ENCODE results near the gene NEUROD2. TPM values are rescaled to one million over a fixed set of nuclear protein-coding genes. Genes with fewer than 3 reads are reported as not detected.

NEUROD2 gene
- total and polyA plus RNA-seq, 2 of the 13 experiments (the other 11 are each of a cell fraction or from before 2014, with no cell fraction given) = not detected

DNA sequence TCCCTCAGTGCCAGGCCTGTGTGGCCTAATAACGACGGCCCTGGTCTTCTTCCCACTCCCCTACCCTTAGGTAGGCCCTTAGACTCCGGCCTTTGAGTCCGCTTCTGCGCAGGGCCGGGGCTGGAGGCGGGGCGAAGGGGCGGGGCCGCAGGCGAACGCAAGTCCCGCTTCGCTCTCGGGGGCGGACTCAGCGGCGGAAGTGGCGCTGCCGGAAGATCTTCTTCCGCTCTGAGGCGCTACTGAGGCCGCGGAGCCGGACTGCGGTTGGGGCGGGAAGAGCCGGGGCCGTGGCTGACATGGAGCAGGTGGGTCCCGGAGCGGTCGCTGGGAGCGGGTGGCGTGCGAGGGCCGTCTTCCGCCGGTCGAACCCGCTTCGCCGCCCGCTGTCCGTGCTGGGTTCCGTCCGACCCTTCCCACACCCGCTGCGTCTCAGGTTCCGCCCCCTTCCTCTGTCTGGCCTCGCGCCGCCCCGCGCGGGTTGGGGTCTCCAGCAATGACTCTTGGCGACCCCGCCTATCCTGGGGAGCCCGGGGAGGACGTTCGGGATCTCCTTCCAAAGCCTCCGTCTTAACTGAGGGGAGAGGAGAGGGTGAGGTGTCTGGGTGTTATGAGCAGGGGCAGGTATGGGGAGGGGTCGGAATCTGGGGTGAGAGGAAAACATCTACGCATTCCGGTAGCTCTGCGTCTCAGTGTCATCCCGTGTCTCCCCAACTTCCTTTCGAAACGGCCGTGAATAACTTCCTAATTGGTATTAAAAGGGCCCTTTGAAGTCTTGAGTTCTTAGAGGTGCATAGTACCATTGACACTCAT, 29.4 kb upstream of the NEUROD2 start, which contains the start of gene STARD3 (continued):
- TF ChIP-seq FOXA1 (IDR thresholded peaks at IDR 0.05) (no peak), FOXA1 (CRISPR knock-in tag; IDR thresholded peaks at IDR 0.05) (no peak; the same call in 1 of the 2 replicates), MAZ (IDR thresholded peaks at IDR 0.05; ENCODE audit: borderline replicate concordance, low read depth, low read length) (peak; percentile 31; the same call in 1 of the 2 replicates), MAZ (CRISPR knock-in tag; IDR thresholded peaks at IDR 0.05; ENCODE audit: low read depth) (peak; percentile 68; the same call in 1 of the 2 replicates), ZNF12 (CRISPR knock-in tag; IDR thresholded peaks at IDR 0.05) (0 out of 2 replicates have a peak, but pooled peaks have one; percentile 55), KLF11 (CRISPR knock-in tag; IDR thresholded peaks at IDR 0.05) (peak; percentile 18; the same call in 1 of the 2 replicates), SSRP1 (CRISPR knock-in tag; IDR thresholded peaks at IDR 0.05) (no peak), ZNF10 (CRISPR knock-in tag; IDR thresholded peaks at IDR 0.05; ENCODE audit: borderline replicate concordance, low read depth) (no peak), NONO (IDR thresholded peaks at IDR 0.05) (no peak), NONO (CRISPR knock-in tag; conservative IDR thresholded peaks at IDR 0.05) (peak; percentile 72; the same call in 1 of the 2 replicates), DNMT3B (CRISPR knock-in tag; conservative IDR thresholded peaks at IDR 0.05) (no peak), GATAD2A (CRISPR knock-in tag; IDR thresholded peaks at IDR 0.05) (no peak), ERF (CRISPR knock-in tag; IDR thresholded peaks at IDR 0.05) (peak; percentile 65; the same call in 1 of the 2 replicates), HOXD1 (CRISPR knock-in tag; IDR thresholded peaks at IDR 0.05) (peak; percentile 92), RBM39 (IDR thresholded peaks at IDR 0.05; ENCODE audit: low read depth, low read length, poor library complexity, severe bottlenecking) (peak; percentile 61), AGO2 (optimal IDR thresholded peaks at IDR 0.05; ENCODE audit: low read depth, low read length) (peak; percentile 74), SIN3B (IDR thresholded peaks at IDR 0.05; ENCODE audit: low read length) (peak; percentile 80)
- TF ChIP-seq, protein P1, sequence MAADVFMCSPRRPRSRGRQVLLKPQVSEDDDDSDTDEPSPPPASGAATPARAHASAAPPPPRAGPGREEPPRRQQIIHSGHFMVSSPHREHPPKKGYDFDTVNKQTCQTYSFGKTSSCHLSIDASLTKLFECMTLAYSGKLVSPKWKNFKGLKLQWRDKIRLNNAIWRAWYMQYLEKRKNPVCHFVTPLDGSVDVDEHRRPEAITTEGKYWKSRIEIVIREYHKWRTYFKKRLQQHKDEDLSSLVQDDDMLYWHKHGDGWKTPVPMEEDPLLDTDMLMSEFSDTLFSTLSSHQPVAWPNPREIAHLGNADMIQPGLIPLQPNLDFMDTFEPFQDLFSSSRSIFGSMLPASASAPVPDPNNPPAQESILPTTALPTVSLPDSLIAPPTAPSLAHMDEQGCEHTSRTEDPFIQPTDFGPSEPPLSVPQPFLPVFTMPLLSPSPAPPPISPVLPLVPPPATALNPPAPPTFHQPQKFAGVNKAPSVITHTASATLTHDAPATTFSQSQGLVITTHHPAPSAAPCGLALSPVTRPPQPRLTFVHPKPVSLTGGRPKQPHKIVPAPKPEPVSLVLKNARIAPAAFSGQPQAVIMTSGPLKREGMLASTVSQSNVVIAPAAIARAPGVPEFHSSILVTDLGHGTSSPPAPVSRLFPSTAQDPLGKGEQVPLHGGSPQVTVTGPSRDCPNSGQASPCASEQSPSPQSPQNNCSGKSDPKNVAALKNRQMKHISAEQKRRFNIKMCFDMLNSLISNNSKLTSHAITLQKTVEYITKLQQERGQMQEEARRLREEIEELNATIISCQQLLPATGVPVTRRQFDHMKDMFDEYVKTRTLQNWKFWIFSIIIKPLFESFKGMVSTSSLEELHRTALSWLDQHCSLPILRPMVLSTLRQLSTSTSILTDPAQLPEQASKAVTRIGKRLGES (CRISPR knock-in tag; IDR thresholded peaks at IDR 0.05; ENCODE audit: borderline replicate concordance) = no peak
- TF ChIP-seq, protein P2, sequence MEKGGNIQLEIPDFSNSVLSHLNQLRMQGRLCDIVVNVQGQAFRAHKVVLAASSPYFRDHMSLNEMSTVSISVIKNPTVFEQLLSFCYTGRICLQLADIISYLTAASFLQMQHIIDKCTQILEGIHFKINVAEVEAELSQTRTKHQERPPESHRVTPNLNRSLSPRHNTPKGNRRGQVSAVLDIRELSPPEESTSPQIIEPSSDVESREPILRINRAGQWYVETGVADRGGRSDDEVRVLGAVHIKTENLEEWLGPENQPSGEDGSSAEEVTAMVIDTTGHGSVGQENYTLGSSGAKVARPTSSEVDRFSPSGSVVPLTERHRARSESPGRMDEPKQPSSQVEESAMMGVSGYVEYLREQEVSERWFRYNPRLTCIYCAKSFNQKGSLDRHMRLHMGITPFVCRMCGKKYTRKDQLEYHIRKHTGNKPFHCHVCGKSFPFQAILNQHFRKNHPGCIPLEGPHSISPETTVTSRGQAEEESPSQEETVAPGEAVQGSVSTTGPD (CRISPR knock-in tag; IDR thresholded peaks at IDR 0.05) = no peak; the same call in 1 of the 2 replicates
- TF ChIP-seq, protein P3, sequence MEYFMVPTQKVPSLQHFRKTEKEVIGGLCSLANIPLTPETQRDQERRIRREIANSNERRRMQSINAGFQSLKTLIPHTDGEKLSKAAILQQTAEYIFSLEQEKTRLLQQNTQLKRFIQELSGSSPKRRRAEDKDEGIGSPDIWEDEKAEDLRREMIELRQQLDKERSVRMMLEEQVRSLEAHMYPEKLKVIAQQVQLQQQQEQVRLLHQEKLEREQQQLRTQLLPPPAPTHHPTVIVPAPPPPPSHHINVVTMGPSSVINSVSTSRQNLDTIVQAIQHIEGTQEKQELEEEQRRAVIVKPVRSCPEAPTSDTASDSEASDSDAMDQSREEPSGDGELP (IDR thresholded peaks at IDR 0.05; ENCODE audit: borderline replicate concordance, low read depth) = 0 out of 2 replicates have a peak, but pooled peaks have one; percentile 10
- TF ChIP-seq, protein P4, sequence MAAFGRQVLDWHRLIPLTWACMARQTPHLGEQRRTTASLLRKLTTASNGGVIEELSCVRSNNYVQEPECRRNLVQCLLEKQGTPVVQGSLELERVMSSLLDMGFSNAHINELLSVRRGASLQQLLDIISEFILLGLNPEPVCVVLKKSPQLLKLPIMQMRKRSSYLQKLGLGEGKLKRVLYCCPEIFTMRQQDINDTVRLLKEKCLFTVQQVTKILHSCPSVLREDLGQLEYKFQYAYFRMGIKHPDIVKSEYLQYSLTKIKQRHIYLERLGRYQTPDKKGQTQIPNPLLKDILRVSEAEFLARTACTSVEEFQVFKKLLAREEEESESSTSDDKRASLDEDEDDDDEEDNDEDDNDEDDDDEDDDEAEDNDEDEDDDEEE (CRISPR knock-in tag; IDR thresholded peaks at IDR 0.05) = peak; percentile 91
- TF ChIP-seq, protein P5, sequence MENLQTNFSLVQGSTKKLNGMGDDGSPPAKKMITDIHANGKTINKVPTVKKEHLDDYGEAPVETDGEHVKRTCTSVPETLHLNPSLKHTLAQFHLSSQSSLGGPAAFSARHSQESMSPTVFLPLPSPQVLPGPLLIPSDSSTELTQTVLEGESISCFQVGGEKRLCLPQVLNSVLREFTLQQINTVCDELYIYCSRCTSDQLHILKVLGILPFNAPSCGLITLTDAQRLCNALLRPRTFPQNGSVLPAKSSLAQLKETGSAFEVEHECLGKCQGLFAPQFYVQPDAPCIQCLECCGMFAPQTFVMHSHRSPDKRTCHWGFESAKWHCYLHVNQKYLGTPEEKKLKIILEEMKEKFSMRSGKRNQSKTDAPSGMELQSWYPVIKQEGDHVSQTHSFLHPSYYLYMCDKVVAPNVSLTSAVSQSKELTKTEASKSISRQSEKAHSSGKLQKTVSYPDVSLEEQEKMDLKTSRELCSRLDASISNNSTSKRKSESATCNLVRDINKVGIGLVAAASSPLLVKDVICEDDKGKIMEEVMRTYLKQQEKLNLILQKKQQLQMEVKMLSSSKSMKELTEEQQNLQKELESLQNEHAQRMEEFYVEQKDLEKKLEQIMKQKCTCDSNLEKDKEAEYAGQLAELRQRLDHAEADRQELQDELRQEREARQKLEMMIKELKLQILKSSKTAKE (CRISPR knock-in tag; IDR thresholded peaks at IDR 0.05; ENCODE audit: borderline replicate concordance) = no peak

Measured in HepG2 (cell line).